Stomach (tissue), 4 donors: ENCODE measurements around the gene ZNF423.

Experiments used
- POLR2A ChIP-seq, 4 donors: fragments of 450-650 bp; IDR thresholded peaks; one replicate each; pipeline ENCODE4 v1.6.1; 2016; ENCODE audit warnings: antibody characterized with exemption in 4 of 4, control low read depth in 2 of 4, mild to moderate bottlenecking in 1 of 4, moderate library complexity in 1 of 4
- TF ChIP-seq, protein P1 (sequence below), 7 experiments: fragments of 450-650 bp in 4 of 7; fragments of 200-600 bp in 3 of 7; sonication (generic) in 3 of 7; IDR thresholded peaks; one replicate each; pipeline ENCODE4 v1.5.1; 2016 to 2019; ENCODE audit warnings: antibody characterized with exemption in 7 of 7, control low read depth in 2 of 7, mild to moderate bottlenecking in 1 of 7

DNA sequence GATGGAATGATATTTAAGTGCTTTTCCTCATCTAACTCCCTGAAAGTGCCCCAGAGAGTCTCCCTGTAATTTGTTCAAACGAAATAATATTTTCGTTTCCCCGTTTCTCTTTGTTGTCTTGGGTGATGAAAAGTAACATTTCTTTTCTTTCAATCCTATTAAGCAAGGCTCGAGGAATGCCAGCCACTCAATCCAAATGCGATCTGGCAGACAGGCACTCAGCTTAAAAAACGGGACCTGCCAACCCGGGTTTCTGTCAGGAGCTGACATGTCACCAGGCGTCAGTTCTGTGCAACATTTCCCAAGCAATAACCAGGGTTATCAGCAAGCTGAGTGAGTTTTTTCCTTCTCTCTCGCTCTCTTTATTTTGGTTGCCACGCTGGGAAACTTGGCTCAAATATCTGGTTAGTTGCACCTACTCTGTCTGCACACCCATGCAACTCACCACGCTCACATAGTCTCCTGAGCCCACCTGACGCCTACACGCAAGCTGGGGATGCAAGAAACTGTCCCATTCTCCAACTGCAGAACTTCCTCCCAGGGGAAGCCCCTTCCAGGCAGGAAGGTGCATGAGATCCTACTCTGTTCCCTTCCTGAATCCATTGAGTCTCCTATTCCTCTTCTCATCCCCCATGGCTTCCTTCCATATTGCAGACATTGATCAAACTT lies 274.1 kb downstream of the ZNF423 start:
- TF ChIP-seq, protein P1, sequence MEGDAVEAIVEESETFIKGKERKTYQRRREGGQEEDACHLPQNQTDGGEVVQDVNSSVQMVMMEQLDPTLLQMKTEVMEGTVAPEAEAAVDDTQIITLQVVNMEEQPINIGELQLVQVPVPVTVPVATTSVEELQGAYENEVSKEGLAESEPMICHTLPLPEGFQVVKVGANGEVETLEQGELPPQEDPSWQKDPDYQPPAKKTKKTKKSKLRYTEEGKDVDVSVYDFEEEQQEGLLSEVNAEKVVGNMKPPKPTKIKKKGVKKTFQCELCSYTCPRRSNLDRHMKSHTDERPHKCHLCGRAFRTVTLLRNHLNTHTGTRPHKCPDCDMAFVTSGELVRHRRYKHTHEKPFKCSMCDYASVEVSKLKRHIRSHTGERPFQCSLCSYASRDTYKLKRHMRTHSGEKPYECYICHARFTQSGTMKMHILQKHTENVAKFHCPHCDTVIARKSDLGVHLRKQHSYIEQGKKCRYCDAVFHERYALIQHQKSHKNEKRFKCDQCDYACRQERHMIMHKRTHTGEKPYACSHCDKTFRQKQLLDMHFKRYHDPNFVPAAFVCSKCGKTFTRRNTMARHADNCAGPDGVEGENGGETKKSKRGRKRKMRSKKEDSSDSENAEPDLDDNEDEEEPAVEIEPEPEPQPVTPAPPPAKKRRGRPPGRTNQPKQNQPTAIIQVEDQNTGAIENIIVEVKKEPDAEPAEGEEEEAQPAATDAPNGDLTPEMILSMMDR (IDR thresholded peaks at IDR 0.05): no peak
- no peak for TF ChIP-seq POLR2A (IDR thresholded peaks at IDR 0.05)
